ENCODE measurements around the gene FAM83D. TPM values are rescaled to one million over a fixed set of nuclear protein-coding genes. Genes with fewer than 3 reads are reported as not detected.

FAM83D gene
- total RNA-seq, 4 donors from 2014 or later, result 8.7 to 17.4 (median 14.0) TPM

GRCh38 chr20:38900606-38901005, 25.6 kb upstream of the FAM83D start:
- no peak for TF ChIP-seq POLR2A (IDR thresholded peaks at IDR 0.05)
- no peak for TF ChIP-seq CTCF (IDR thresholded peaks at IDR 0.05)
- intact Hi-C loops (cut with DNase I; ENCODE audit: low total_unique reads), result loop anchor here (5.0 kb wide), 1 partner anchor 1142 kb away; no protein-coding TSS in a partner anchor
- WGBS, 2 donors, result 89 to 90% methylated on average over 12 to 13 of the region's 13 CpGs
- no peak for DNase-seq (ENCODE audit: low spot score in 2 of 2)
- no peak overlapping the region for H3K4me3 ChIP-seq (ENCODE audit: low read depth, poor library complexity, severe bottlenecking)

- TF ChIP-seq CTCF (IDR thresholded peaks at IDR 0.05) (no peak), POLR2A (IDR thresholded peaks at IDR 0.05) (no peak)
- intact Hi-C loops (cut with DNase I; ENCODE audit: low total_unique reads), result loop anchor here (5.0 kb wide), 1 partner anchor 1140 kb away; no protein-coding TSS in a partner anchor
- no peak for DNase-seq (ENCODE audit: low spot score in 2 of 2)
- 86 to 94% methylated on average over 8 of the region's 8 CpGs for WGBS, 2 donors
- H3K4me3 ChIP-seq (ENCODE audit: low read depth, poor library complexity, severe bottlenecking), result no peak overlapping the region
Measured at GRCh38 chr20:38902601-38903000, 23.6 kb upstream of the FAM83D start.

GRCh38 chr20:38903335-38903734, 22.9 kb upstream of the FAM83D start:
- TF ChIP-seq POLR2A (IDR thresholded peaks at IDR 0.05) (no peak), CTCF (IDR thresholded peaks at IDR 0.05) (no peak)
- 41 to 44% methylated on average over 5 of the region's 5 CpGs for WGBS, 2 donors
- intact Hi-C loops (cut with DNase I; ENCODE audit: low total_unique reads), result loop anchor here (5.0 kb wide), 1 partner anchor 1139 kb away; no protein-coding TSS in a partner anchor
- DNase-seq (ENCODE audit: low spot score in 2 of 2), result no peak
- no peak overlapping the region for H3K4me3 ChIP-seq (ENCODE audit: low read depth, poor library complexity, severe bottlenecking)

GRCh38 chr20:38905375-38905774, 20.8 kb upstream of the FAM83D start:
- 43 to 63% methylated on average over 1 of the region's 1 CpG for WGBS, 2 donors
- intact Hi-C loops (cut with DNase I; ENCODE audit: low total_unique reads), result no loop called here
- H3K4me3 ChIP-seq (ENCODE audit: low read depth, poor library complexity, severe bottlenecking), result no peak overlapping the region
- TF ChIP-seq POLR2A (IDR thresholded peaks at IDR 0.05), result no peak
- no peak for TF ChIP-seq CTCF (IDR thresholded peaks at IDR 0.05)
- DNase-seq (ENCODE audit: low spot score in 2 of 2), result no peak

DNA sequence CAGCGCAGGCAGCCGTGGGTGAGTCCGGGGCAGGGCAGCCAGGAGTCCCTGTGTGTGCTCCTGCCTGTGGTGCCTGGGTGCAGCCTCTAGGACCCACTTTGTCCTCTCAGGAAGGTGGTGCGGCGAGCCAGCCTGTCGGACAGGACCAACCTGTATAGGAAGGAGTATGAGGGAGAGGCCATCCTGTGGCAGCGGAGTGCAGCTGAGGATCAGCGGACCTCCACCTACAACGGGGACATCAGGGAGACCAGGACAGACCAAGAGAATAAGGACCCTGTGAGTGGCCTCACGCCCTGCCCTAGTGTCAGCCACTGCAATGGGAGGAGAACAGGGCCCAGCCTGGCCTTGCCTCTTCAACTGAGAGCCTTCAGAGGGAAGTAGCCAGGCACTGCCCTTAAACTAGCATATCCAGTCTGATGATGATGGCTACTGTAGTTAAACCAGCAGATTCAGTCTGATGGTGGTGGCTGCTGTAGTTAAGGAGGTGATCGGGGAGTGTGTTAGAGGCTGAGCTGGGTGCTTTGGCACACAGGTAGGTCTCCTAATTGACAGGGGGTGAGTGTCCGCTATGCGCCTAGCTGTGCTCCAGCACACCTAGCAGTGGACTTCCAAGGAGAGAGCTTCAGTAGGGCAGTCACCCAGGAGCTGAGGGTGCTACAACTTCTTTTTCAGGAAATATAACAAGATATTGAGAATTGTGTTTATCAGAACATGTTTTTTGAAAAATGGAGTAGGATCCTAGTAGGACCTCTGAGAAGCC, 18.1 kb upstream of the FAM83D start:
- intact Hi-C loops (cut with DNase I; ENCODE audit: low total_unique reads), result no loop called here
- 75 to 90% methylated on average over 8 to 11 of the region's 13 CpGs for WGBS, 2 donors
- TF ChIP-seq POLR2A (IDR thresholded peaks at IDR 0.05) (no peak), CTCF (IDR thresholded peaks at IDR 0.05) (no peak)
- DNase-seq (ENCODE audit: low spot score in 2 of 2), result no peak
- H3K4me3 ChIP-seq (ENCODE audit: low read depth, poor library complexity, severe bottlenecking), result no peak overlapping the region
